GM19463 (cell line): Measurements from ENCODE around the gene CENPP.
"Not testable (repeated sequence)": the region's sequence is repeated elsewhere in the genome, so short reads cannot be mapped to it uniquely, and the experiment has no call there.

Experiments
- ATAC-seq: cut with Tn5 transposase; IDR thresholded peaks from one replicate; pipeline ENCODE4 v1.9.1; 2021; ENCODE audit warnings: mild to moderate bottlenecking, moderate library complexity; ENCODE audit not compliant: unreplicated experiment

Gene CENPP

DNA sequence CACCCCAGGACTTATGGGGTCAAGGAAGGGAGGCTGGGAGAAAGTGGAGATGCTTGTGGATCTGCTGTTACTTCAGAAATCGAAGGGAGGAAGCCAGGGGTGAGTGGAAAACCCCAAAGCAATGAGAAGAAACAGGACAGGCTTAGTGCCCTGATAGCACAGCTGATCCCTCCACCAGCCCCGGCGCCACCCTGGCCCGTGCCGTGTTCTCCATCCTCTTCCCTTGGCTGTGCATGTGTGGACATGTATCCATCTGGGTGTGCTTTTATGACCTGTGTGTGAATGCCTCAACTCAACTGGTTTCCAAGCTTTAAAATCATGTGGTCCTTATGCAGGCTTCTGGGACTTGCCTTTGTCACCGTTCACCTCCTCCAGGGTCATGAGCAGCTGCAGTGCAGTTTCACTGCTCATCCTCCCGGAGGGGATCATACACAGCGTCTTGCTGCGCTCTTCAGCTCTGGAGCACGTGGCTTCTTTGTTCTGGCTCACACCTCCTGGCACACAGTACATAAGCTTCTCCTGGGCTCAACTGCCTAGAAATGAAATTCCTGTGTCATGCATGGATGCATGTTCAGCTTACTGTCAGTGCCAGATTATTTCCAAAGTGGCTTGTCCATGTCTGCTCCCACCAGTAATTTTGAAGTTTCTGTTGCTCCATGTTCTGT is 286.0 kb downstream of the CENPP start:
- no peak for ATAC-seq

DNA sequence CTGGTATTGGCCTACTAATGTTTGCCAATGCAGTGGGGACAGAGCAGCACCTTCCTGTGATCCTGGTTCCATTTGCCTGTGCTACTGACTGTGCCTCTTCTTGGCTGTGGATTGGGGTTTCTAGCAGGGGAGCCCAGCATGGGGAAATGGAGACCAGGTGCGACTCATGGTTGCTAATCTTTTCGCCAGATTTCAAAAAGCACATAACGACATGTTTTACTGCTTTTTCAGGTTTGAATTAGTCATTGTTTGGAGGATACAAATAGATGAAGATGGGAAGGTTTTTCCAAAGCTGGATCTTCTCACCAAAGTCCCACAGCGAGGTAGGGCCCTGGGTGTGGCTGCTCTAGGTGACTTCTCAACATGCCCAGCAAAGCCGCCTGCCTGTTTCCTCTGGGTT is 286.5 kb downstream of the CENPP start:
- ATAC-seq: no peak

DNA sequence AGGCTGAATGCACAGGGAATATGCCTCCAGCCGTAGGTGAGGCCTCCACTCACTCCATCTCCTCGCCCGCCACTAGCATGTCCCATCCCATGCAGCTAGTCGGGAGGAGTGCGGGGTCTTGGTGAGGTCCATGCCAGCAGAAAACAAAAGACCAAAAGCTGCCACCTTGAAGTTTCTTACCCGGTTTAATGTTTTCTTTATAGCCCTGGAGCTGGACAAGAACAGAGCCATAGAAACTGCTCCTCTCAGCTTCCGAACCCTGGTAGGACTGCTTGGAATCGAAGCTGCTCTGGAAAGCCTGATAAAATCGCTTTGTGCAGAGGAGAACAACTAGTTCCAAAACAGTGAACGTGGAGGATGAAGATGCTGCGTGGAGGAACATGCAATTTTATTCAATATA is 287.1 kb downstream of the CENPP start:
- ATAC-seq: no peak

DNA sequence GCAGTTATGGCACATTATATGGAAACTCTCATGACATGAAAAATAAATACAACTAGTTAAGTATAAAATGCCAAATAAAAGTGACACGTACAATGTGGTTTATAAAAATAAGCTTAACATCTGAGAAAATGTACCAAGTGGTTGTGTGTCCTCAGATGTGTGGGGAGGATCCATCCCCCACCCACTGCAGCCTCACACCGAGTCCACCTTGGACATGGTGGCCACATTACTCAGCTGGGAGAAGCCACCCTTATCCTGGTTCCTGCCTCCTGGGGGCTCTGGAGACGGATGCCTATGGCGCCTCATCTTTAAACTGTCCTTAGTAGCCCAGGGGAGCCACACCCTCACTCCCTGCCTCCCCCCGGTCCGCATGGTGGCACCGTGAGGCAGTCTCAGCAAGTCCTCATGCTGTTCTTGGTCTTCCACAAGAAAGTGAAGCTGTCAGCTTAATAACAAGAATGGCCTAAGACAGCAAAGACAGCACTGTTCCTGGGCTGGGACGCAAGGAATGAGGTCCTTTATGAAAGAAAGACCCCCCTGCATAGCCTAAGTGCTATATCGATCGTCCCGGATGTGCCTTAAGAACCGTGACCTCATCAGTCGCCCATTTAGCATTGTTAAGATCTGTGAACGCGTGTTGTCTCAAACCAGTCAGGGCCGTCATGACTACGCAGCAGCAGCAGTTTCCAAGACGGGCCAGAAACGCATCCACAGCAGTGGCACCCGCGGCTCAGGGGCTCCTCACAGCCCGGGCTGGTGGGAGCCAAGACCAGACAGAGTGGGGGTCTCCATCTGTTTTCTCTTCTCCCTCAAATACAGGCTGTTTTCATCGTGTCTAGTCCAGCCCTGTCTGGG is 287.7 kb downstream of the CENPP start:
- no peak for ATAC-seq

DNA sequence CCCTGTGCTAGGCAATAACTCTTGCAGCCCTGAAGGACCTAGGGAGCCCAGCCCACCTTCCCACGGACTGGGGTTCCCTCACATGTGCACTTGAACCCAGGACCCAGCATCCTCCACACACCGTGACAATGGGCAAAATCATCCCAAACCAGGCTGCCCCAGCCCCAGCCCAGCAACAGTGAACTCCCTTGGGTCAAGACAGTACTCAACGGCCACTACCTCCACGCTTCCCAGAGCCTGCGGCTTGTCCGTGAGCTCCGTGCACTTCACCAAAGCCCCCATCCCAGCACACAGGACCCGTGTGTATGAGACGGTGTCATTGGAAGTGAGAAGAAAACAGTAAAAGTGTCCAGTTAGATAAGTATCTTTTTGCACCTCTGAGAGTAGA is 288.4 kb downstream of the CENPP start:
- ATAC-seq: no peak

DNA sequence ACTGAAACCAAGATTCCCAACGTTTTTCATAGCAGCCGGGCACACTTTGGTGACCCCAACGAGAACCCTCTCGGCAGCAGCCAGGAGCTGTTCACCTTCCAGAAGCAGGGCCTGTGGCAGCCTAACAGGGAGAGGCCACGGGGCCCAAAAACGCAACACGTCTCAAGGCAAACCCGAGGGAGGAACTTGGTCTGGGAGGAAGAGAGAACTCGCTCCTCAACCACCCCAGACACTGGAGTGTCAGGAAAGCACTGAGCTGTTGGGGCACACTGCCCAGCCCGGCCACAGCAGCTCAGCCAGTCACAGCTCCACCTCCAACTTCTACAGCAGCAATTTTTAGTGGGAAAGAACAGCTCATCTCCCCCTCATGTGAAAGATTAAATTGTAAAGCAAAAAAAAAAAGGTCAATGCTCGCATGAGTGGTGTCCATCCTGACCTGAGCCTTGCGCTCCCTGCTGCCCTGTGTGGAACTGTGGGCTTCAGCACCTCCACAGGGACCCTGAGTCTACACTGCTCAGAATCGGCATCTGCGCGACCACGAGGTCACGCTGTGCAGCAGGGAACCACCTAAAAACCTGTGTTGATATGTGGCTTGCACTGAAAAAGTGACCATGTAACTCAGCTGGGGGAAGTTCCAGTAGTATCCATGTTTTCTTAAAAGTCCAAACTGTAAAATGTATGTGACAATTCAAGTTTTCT is 289.2 kb downstream of the CENPP start:
- no peak for ATAC-seq

DNA sequence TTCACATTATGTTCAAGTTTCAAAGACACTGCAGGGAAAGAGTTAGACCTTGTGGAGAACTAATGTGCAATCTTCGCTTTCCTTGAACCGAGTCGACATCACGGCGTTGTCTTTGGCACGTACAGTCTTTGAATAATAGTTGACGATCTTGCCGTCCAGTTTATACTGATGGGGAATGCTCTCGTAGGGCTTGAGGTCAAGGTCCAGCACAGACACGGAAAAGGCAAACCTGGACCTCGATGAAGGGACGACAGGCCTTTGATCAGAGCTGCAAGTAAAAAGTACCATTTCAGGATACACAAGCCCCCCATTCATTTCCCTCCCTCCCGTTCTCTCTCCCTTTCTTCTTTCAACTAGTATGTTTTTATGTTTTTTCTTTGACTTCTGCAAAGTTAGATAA is 290.0 kb downstream of the CENPP start:
- ATAC-seq: no peak

DNA sequence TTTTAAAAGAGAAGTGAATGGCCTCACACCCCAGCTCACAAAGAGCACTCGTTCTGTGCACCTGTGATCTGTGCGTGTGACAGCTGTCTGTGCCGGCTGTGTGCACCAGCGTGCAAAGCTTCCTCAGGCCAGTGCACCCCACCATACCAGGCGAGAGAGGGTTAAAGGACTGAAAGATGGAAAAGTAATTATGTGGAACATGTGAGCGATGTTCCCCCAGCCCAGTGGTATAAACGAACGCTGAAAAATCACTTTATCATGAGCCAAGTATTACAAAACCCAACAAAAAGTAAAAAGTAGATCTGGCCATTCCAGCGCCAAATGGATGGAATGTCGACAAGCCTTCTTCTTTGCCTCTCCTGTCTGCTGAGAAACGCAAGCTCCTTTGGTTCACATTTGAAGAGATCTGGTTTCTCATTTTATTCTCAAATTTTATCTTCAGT is 290.5 kb downstream of the CENPP start:
- ATAC-seq: no peak

DNA sequence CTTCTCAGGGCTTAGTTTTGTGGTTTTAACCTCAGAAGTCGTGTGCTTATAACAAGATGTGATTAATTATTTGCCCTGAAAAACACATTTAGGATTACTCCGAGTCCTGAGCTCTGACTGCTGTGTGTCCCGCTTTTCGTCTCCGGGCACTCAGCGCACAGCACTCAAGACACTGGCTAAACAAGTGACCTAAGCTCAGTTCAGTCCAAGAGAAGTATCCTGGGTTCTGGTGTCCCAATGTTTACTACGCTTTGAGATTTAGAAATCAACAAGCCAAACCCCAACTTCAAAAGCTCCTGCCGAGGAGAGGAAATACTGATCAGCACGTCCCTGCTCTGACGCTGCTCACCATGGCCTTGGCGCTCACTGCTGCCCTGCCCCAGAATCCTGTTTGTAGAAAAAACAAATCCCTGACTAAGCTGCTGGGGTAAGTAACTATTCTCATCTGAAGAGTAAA is 290.9 kb downstream of the CENPP start:
- ATAC-seq: no peak

DNA sequence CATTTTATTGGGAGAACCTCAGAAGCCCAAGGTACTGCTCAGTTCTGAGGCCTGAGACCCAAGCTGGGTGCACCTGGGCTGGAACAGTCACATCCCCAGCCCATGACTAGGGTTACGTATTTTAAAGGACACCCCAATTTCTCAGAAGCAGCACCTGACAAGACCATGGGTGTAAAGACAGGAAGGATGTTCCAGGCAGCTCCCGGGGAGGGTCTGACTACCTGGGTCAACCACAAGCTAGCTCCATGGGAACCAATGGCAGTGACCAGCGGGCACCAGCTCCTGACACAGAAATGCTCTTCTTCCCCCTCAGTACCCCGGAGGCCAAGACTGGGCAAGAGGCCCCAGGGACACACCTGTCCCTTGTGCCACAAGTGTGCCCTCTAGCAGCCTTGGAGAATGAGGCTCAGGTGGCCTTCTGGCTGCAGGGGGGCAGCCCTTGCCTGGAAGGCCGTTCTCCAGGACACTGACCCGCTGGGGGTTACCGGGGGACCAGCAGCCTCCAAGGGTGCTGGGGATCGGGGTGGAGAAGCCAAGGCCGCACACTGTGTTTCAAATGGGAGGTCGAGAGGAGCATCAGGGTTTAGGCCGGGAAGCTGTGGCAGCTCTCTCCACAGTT is 291.6 kb downstream of the CENPP start:
- no peak for ATAC-seq

DNA sequence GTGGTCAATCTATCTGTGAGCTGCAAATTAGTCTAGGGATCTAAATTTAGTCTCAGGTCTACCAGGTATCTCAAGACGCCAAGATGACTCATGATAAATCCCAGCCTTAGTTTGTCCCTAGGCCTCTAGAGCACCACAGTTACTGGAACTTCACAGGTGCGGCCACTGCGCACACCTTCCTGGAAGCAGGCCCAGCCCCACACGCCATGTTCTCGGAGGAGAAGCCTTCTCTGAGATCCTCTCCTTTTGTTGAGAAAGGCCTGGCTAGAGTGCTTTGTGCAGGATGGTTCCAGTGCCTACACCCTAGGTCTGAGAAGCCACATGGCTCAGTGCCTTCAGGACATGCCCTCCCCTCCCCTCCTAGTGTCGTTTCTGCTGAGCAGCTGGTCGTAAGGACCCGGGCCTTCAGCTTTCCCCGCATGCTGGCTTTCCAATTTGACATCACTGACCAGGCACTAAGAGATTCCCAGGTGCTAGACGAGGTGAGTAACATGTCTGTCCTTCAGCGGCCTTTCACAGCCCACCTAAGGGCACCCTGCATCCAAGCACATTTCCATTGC is 292.3 kb downstream of the CENPP start:
- ATAC-seq: no peak

DNA sequence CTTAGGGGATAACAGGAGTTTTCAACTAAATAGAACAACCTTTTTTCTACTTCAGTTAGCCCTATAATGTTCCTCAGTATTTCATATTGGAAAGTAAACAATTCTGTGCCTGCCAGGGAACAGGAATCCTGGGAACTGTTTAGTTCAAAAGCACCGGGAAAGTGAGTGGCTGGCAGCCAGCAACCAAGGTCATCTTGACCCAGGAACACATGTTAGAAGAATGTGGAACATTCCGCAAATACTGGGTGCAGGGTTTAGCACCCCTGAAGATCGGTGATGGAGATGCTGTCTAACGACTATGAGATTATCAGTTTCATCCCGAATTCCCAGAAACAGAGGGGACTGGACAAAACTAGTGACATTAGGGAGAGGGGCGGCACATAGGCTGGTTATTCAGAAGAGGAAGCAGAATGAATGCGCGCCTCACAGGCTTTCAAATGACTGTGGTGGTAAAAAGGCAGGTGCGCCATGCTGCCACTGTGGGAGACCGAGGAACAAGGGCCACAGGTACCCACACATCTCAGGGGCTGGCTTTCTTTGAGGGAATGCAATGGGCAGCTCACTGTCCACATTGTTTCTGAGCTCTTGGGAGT is 293.0 kb downstream of the CENPP start:
- ATAC-seq: no peak

DNA sequence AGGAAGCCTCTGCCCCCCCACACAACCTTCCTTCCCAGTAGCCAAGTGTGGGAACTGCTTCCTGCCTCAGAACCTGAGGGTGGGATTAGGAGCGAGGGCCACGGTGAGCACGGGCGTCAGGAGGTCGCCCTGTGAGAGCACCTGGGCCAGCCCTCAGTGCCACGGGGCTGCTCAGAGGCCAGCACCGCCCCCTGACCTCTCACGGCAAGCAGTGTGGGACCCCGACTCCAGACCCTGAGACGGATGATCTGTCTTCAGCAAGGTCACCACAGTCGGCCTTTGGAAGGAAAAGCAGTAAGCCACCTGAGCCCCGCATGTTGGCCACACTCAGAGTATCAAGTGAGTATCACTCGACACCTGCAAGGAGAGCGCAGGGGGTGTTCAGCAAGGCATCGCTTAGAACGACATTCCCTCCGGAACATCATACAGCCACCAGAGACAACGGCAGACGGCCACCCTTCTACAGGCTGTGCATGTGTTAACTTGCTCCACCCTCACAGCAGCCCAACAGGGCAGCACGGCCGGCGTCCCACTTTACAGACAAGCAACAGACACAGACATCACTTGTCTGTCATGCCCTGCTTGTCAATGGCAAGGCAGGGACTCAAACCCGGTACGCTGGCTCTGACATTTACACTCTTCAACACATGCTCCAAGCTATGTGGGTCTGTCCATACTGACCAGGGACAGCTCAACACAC is 294.0 kb downstream of the CENPP start:
- no peak for ATAC-seq

DNA sequence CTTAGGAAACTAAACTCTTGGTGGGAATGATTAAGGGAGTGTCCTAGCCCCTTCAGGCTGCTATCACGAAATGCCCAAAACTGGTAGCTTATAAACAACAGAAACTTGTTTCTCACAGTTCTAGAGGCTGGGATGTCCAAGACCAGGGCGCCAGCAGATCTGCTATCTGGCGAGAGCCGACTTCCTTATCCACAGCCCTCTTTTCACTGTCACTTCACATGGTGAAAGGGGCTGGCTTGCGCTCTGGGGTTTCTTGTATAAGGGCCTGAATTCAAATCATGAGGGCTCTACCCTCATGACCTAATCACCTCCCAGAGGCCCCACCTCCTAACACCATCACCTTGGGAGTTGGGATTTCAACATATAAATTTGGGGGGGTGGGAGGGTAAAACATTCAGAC is 295.1 kb downstream of the CENPP start:
- no peak for ATAC-seq

DNA sequence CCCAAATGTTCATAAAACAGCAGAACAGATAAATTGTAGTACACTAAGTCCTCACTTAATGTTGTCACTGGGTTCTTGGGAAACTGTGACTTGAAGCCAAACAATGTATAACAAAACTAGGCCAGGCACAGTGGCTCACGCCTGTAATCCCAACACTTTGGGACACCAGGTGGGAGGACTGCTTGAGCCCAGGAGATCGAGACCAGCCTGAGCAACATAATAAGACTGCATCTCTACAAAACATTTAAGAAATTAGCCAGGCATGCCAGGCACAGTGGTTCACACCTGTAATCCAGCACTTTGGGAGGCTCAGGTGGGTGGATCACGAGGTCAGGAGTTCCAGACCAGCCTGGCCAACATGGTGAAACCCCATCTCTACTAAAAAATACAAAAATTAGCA is 298.2 kb downstream of the CENPP start:
- not testable (repeated sequence) for ATAC-seq

DNA sequence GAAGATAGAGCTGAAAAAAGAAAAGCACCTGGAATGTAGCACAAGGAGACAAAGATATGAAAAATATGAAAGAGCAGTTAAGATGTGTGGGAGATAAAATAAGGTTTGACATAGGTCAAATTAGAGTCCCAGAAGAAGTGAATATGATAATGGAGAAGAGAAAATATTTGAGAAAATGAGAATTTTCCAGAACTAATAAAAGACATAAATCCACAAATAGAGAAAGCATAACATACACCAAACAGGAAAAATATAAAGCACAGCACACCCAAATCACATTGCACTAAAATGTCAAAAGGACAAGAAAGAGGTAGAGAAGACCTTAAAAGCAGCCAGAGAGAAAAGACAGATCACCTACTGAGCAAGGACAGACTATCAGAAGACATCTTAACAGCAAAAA is 300.7 kb downstream of the CENPP start:
- ATAC-seq: no peak

DNA sequence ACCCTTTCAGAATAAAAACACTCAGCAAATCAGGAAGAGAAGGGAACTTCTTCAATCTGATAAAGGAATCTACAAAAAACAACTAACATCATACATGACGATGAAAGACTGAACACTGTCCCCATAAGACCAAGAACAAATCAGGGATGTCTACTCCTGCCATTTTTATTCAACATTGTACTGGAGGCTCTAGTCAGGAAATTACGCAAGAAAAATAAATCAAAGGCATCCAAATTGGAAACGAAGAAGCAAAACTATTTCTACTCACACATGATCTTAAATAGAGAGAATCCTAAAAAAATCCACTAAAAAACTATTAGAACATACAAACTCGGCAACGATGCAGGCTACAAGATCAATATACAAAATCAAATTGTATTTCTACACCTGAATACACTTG is 301.9 kb downstream of the CENPP start:
- ATAC-seq: no peak

DNA sequence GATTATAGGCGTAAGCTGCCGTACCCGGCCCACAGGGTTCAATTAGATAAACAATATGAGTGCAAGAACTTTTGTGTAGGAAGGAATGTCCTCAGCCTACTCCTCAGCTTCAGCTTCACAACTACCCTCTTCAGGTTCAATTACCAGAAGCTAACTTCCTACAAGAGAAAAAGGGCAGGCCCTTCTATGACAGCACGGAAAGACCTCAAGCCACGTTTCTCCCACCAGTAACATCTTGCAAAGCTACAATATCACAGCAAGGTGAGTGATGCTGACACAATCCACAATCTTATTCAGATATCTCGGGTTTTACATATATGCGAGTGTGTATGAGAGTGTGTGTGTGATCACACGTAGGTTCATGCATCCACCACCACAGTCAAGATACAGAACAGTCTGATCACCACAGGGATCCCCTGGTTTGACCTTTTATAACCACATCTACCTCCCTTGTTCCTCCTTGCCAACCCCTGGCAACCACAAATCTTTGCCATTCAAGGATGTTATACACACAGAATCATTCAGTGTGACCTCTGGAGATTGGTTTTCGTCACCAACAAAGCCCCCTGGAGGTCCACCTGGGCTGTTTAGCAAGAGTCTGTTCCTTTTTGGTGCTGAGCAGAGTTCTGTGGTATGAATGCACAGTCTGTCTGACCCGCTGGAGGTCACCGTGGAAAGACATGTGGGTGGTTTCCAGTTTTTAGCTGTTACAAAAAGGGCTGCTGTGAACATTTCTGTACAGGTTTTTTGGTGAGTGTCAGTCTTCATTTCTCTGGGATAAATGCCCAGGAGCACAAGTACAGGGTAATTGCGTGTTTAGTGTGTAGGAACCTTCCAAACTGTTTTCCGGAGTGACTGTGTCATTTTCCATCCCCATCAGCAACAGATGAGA is 305.9 kb downstream of the CENPP start:
- ATAC-seq: no peak

DNA sequence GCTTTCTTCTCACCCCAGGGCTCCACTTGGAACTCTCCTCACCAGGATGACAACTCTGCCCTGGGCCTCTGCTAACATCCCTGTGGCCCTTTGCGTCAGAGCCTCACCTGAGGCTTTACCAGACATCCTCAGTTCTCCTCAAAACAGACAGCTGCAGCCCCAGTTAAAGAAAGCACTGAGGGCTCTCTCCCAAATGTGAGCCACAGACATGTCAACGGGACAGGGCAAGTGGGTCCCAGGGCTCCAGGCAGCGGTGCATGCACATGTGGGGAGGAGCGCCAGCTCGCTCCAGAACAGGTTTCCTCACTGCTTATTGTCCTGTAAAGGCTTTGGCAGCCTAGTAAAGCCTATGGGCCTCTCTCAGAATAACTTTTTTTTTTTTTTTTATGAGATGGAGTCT is 306.9 kb downstream of the CENPP start:
- no peak for ATAC-seq
